Kidney epithelial cell (primary cell): ENCODE data around the gene FANCL. TPM values are rescaled to one million over a fixed set of nuclear protein-coding genes. Genes with fewer than 3 reads are reported as not detected.
"Not testable (repeated sequence)": the region's sequence is repeated elsewhere in the genome, so short reads cannot be mapped to it uniquely, and the experiment has no call there.

ENCODE experiments used
- DNase-seq: peaks from one replicate; pipeline ENCODE4 v3.0.0-alpha.2; 2010; ENCODE audit warnings: low read depth
- H3K27me3 ChIP-seq: 2 replicates; pipeline ENCODE4 v1.6.0; 2011; ENCODE audit warnings: low read length; ENCODE audit not compliant: control insufficient read depth, insufficient read depth
- H3K36me3 ChIP-seq: 2 replicates; pipeline ENCODE4 v1.5.1; 2011; ENCODE audit warnings: low read length; ENCODE audit not compliant: control insufficient read depth, insufficient read depth
- H3K4me3 ChIP-seq: 2 replicates; pipeline ENCODE4 v1.5.1; 2011; ENCODE audit warnings: low read depth, mild to moderate bottlenecking, control low read depth, low read length
- total RNA-seq: library from RNA; depleted of rRNA; stranded (reverse); fragments of >200 nt; gene quantifications from 2 replicates; pipeline ENCODE4 v1.2.3, GENCODE V29; 2015
- TF ChIP-seq, protein P1 (sequence below): IDR thresholded peaks from 2 replicates; pipeline ENCODE4 v1.5.1; 2011; ENCODE audit warnings: mild to moderate bottlenecking, moderate library complexity, low read length, control low read depth, inconsistent platforms; ENCODE audit not compliant: insufficient read depth, poor library complexity, severe bottlenecking

The FANCL gene
- total RNA-seq, 1 donor from 2014 or later = 12.9 TPM

DNA sequence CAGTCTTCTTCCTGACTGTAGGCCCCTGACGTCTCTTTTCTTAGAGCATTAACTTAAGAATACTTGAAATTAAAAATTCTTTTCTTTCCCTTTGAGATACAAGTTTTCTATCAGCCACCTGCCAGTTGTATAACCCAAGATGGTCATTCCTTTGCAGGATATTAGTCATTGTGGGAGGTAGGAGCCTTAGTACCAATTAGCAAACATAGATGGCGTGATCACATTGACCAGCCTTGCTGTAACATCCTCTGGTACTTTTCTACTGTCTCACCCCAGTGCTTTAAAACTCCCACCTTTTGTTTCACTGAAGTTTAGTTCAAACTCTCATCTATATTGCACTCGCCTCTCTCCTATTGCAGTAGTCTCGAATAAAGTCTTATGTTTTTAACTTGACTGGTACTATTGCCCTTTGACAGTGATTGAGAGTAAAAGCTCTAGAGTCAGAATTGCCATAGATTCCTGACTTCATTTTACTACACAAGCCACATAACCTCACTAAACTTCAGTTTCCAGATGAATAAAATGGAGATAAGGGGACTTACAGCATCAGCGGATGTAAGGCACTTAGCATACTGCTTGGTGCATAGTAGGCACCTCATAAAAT, 120.4 kb downstream of the FANCL start:
- TF ChIP-seq, protein P1, sequence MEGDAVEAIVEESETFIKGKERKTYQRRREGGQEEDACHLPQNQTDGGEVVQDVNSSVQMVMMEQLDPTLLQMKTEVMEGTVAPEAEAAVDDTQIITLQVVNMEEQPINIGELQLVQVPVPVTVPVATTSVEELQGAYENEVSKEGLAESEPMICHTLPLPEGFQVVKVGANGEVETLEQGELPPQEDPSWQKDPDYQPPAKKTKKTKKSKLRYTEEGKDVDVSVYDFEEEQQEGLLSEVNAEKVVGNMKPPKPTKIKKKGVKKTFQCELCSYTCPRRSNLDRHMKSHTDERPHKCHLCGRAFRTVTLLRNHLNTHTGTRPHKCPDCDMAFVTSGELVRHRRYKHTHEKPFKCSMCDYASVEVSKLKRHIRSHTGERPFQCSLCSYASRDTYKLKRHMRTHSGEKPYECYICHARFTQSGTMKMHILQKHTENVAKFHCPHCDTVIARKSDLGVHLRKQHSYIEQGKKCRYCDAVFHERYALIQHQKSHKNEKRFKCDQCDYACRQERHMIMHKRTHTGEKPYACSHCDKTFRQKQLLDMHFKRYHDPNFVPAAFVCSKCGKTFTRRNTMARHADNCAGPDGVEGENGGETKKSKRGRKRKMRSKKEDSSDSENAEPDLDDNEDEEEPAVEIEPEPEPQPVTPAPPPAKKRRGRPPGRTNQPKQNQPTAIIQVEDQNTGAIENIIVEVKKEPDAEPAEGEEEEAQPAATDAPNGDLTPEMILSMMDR = no peak
- H3K36me3 ChIP-seq = no peaks in the 10 kb centered on the region
- H3K27me3 ChIP-seq = no peaks in the 10 kb centered on the region
- H3K4me3 ChIP-seq = no peak overlapping the region
- DNase-seq = no peak

DNA sequence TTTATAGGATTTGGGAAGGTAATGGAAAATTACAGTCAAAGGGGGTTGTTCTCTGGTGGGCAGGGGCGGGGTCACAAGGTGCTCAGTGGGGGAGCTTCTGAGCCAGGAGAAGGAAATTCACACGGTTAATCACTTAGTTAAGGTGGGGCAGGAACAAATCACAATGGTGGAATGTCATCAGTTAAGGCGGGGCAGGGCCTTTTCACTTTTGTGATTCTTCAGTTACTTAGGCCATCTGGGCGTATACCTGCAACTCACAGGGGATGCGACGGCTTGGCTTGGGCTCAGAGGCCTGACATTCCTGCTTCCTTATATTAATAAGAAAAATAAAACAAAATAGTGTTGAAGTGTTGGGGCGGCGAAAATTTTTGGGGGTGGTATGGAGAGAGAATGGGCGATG, 127.6 kb downstream of the FANCL start:
- not testable (repeated sequence) for H3K36me3 ChIP-seq, DNase-seq, H3K27me3 ChIP-seq, H3K4me3 ChIP-seq

DNA sequence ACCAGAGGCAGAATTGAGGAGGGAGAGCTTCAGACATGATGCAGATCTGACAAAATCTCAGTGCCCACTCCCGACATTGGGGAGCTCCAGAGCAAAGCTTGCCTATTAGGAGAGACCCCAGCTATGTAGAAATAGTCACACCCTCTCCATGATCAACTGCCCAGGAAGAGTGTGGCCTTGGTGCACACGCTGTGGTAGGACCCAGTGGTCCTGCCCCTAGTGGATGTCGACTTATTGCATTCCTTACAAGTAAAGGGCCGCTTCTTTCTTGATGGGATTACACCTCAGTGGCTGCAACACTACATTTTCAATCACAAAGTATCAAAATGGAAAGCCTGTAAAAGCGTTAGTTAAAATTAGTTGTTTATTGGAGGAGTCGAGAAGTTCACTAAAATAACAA, 130.4 kb downstream of the FANCL start:
- DNase-seq = no peak
- Histone ChIP-seq H3K36me3 (no peaks in the 10 kb centered on the region), H3K27me3 (no peaks in the 10 kb centered on the region), H3K4me3 (no peak overlapping the region)
- TF ChIP-seq, protein P1 = no peak

DNA sequence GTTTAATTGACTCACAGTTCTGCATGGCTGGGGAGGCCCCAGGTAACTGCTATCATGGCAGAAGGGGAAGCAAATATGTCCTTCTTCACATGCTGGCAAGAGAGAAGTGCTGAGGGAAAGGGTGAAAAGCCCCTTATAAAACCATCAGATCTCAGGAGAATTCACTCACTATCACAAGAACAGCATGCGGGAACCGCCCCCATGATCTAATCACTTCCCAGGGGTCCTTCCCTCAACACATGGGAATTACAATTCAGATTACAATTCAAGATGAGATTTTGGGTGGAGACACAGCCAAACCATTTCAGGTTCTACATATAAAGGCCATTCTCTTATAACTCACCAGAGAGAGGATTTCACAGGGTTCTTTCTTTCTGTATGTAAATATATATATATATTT, 131.6 kb downstream of the FANCL start:
- no peaks in the 10 kb centered on the region for H3K36me3 ChIP-seq
- no peaks in the 10 kb centered on the region for H3K27me3 ChIP-seq
- no peak for DNase-seq
- no peak overlapping the region for H3K4me3 ChIP-seq
- TF ChIP-seq, protein P1 = no peak

Other genes with a start within 250 kb of the FANCL start
- 22.0 and 27.3 TPM in 2 replicates for gene VRK2, start 194.5 kb downstream of the FANCL start, total RNA-seq